Ascending aorta (tissue), 2 donors: Measurements from ENCODE around the gene DRAXIN. TPM values are rescaled to one million over a fixed set of nuclear protein-coding genes. Genes with fewer than 3 reads are reported as not detected.

Experiments used
- DNase-seq, 2 donors: peaks; one replicate each; pipeline ENCODE4 v3.0.0-alpha.2; 2019; ENCODE audit warnings: low spot score in 2 of 2
- H3K27ac ChIP-seq, 2 donors: fragments of 200-600 bp; sonication (generic); one replicate each; pipeline ENCODE4 v1.5.1; 2016 to 2017; ENCODE audit warnings: mild to moderate bottlenecking in 1 of 2
- H3K27me3 ChIP-seq: fragments of 200-600 bp; sonication (generic); one replicate; pipeline ENCODE4 v1.5.1; 2017
- H3K36me3 ChIP-seq, 2 donors: fragments of 200-600 bp; sonication (generic); one replicate each; pipeline ENCODE4 v1.5.1; 2016
- H3K4me1 ChIP-seq, 2 donors: fragments of 200-600 bp; sonication (generic); one replicate each; pipeline ENCODE4 v1.5.1; 2016 to 2017; ENCODE audit warnings: mild to moderate bottlenecking in 1 of 2
- H3K4me3 ChIP-seq, 2 donors: fragments of 200-600 bp; sonication (generic); one replicate each; pipeline ENCODE4 v1.5.1; 2016 to 2017; ENCODE audit warnings: mild to moderate bottlenecking in 1 of 2
- H3K9me3 ChIP-seq, 2 donors: fragments of 200-600 bp; sonication (generic); one replicate each; pipeline ENCODE4 v1.5.1; 2016
- CTCF ChIP-seq, 3 experiments: fragments of 200-600 bp in 2 of 3; fragments of 450-650 bp in 1 of 3; sonication (generic) in 2 of 3; IDR thresholded peaks; one replicate each; pipeline ENCODE4 v1.5.1; 2016 to 2019; ENCODE audit warnings: antibody characterized with exemption in 3 of 3, mild to moderate bottlenecking in 1 of 3, moderate library complexity in 1 of 3
- intact Hi-C: fragments of 100-400 bp; cut with DNase I; formaldehyde crosslinking; loops from one replicate; pipeline ENCODE4 v1.15.1; 2023
- total RNA-seq: library from RNA; depleted of rRNA; stranded (reverse); fragments of >200 nt; gene quantifications from one replicate; pipeline ENCODE4 v1.1.0, GENCODE V29; 2016

Gene DRAXIN
- total RNA-seq, 1 donor from 2014 or later, result 1.8 TPM

DNA sequence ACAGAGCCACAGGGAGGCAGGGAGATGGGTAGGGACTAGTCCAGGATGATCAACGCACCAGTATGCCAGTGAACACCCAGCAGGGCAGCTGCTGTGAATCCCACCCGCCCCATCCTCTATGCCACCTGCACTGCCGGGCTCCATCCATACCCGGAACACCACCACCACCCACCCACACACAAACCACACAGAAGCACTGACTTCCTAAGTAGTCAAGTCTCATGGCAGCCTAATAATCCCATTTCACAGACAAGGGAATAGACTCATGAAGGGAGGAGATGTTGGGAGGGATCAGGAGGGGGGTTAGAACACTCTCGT, 6.3 kb downstream of the DRAXIN start:
- Histone ChIP-seq H3K27me3 (peaks cover 11% of the 10 kb centered on the region), H3K36me3 (no peaks in the 10 kb centered on the region)
- no peak for DNase-seq

GRCh38 chr1:11700601-11701467, 9.3 kb downstream of the DRAXIN start:
- H3K36me3 ChIP-seq, result no peaks in the 10 kb centered on the region
- no peak for TF ChIP-seq CTCF (IDR thresholded peaks at IDR 0.05)
- no peak overlapping the region for H3K27ac ChIP-seq
- H3K27me3 ChIP-seq, result no peaks in the 10 kb centered on the region
- H3K4me1 ChIP-seq, result no peaks in the 10 kb centered on the region
- intact Hi-C loops, result no loop called here
- peak overlapping the region in 1 of 2 donors; percentile 0 for H3K4me3 ChIP-seq
- DNase-seq, result no peak
- no peaks in the 10 kb centered on the region for H3K9me3 ChIP-seq

More for the DNA sequence above, 6.3 kb downstream of the DRAXIN start:
- H3K27ac ChIP-seq, result no peak overlapping the region
- TF ChIP-seq CTCF (IDR thresholded peaks at IDR 0.05), result no peak
- peaks cover 0 to 6% of the 10 kb centered on the region in 2 donors for H3K4me1 ChIP-seq
- H3K4me3 ChIP-seq, result no peak overlapping the region
- H3K9me3 ChIP-seq, result no peaks in the 10 kb centered on the region
- intact Hi-C loops, result no loop called here

- Histone ChIP-seq H3K27ac (no peak overlapping the region), H3K36me3 (no peaks in the 10 kb centered on the region), H3K4me1 (no peaks in the 10 kb centered on the region), H3K27me3 (no peaks in the 10 kb centered on the region), H3K4me3 (peak overlapping the region in 1 of 2 donors; percentile 0), H3K9me3 (no peaks in the 10 kb centered on the region)
- no peak for DNase-seq
- no peak for TF ChIP-seq CTCF (IDR thresholded peaks at IDR 0.05)
- intact Hi-C loops, result no loop called here
These were observed 10.0 kb downstream of the DRAXIN start for GRCh38 chr1:11701551-11701961.

GRCh38 chr1:11701981-11702803, 10.7 kb downstream of the DRAXIN start:
- H3K27me3 ChIP-seq, result no peaks in the 10 kb centered on the region
- no peaks in the 10 kb centered on the region for H3K9me3 ChIP-seq
- no peak overlapping the region for H3K4me3 ChIP-seq
- no peaks in the 10 kb centered on the region for H3K36me3 ChIP-seq
- no peak for TF ChIP-seq CTCF (IDR thresholded peaks at IDR 0.05)
- no peaks in the 10 kb centered on the region for H3K4me1 ChIP-seq
- no peak for DNase-seq
- intact Hi-C loops, result no loop called here
- H3K27ac ChIP-seq, result no peak overlapping the region

DNA sequence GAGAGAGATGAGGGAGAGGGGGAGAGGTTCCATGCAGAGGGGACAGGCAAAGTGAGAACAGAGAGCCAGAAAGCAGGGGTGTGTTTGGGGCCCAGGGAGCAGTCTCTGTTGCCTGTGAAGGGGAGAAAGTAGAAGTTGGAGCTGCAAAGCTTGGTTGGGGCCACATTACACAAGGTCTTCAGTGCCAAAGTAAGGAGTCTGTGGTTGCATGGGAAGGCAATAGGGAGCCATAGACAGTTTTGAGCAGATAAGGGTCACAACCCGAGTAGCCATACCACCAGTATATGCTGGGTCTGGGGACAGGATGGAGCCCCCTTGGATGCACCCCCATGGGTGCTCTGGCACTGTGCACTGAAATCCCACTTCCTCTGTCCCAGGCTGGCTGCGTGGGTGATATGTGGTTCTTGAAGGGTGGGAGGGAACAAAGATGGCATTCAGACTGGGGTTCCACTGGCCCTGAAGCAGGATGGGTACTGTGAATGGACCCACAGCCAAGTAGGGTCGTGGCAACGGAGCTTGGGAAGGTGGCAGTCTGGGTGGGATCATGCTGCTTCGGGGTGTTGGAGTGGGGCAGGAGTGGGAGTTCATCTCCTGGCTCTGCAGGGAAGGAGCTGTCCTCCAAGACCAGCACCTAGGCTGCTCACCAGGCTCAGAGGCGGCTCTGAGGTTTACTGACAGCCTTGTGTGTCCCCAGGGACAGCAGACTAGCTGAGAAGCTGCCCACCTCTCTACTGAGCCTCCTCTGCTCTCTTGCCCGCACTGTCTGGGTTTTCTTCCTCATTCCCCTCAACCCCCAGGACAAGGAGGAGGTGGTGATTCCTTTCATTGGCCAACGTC, 12.1 kb downstream of the DRAXIN start:
- Histone ChIP-seq H3K36me3 (no peaks in the 10 kb centered on the region), H3K9me3 (no peaks in the 10 kb centered on the region), H3K4me3 (no peak overlapping the region), H3K27ac (no peak overlapping the region), H3K4me1 (no peaks in the 10 kb centered on the region), H3K27me3 (no peaks in the 10 kb centered on the region)
- no peak for TF ChIP-seq CTCF (IDR thresholded peaks at IDR 0.05)
- no peak for DNase-seq
- intact Hi-C loops, result no loop called here
